ENCODE results near the gene PUSL1.

The PUSL1 gene

GRCh38 chr1:1359664-1360468 lies 51.5 kb downstream of the PUSL1 start:
- TF ChIP-seq CTCF (IDR thresholded peaks at IDR 0.05; ENCODE audit: low read depth, low read length, missing control alignments): no peak
- DNase-seq (ENCODE audit: extremely low read depth, low read depth): no peak
- H3K4me3 ChIP-seq (replicated peaks; ENCODE audit: low read depth, low read length): peak overlapping the region; percentile 77

- TF ChIP-seq CTCF (IDR thresholded peaks at IDR 0.05; ENCODE audit: low read depth, low read length, missing control alignments): no peak
- H3K4me3 ChIP-seq (replicated peaks; ENCODE audit: low read depth, low read length): peak overlapping the region; percentile 77; the same call in 1 of the 2 replicates
- DNase-seq (ENCODE audit: extremely low read depth, low read depth): peak; percentile 79
Observed at GRCh38 chr1:1360506-1361169, 52.2 kb downstream of the PUSL1 start.

All from HFF-Myc (cell line).